Thyroid gland (tissue), 4 donors: ENCODE results near the gene PTPRG.

Experiments
- CTCF ChIP-seq, 6 experiments: fragments of 200-600 bp in 3 of 6; fragments of 450-650 bp in 3 of 6; sonication (generic) in 3 of 6; IDR thresholded peaks; one replicate each; pipeline ENCODE4 v1.5.1; 2016 to 2019; ENCODE audit warnings: antibody characterized with exemption in 6 of 6, mild to moderate bottlenecking in 2 of 6, inconsistent platforms in 1 of 6, moderate library complexity in 1 of 6
- POLR2A ChIP-seq, 2 donors: fragments of 450-650 bp; IDR thresholded peaks; one replicate each; pipeline ENCODE4 v1.6.1; 2017; ENCODE audit warnings: antibody characterized with exemption in 2 of 2, mild to moderate bottlenecking in 2 of 2, moderate library complexity in 1 of 2

DNA sequence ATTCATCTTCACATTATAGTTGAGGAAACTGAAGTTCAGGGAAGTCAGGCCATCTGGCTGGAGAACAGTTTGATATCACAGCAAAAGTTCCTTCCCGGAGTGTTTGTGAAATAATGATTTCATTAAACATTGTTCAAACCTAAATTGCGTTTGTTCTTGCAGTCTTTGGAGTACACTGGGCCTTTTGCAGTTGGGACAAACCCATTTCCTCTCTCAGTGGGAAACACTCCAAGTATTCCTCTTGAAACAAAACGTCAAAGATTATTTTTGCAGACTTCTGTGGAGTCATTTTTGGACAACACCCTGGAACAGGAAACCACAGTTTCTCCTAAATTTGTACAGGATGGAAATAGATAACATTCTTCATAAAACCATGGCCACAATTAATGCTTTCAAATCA lies 287.5 kb downstream of the PTPRG start:
- TF ChIP-seq CTCF (IDR thresholded peaks at IDR 0.05) (no peak), POLR2A (IDR thresholded peaks at IDR 0.05) (no peak)
